Measurements from ENCODE around the gene C4orf50. TPM values are rescaled to one million over a fixed set of nuclear protein-coding genes. Genes with fewer than 3 reads are reported as not detected.

Gene C4orf50
- total RNA-seq, 1 donor from 2014 or later, result 0.09 TPM

GRCh38 chr4:5979981-5980380, 38.2 kb downstream of the C4orf50 start:
- H3K9me3 ChIP-seq, result peaks cover 9% of the 10 kb centered on the region
- peak in 1 of 2 donors; percentile 25 for ATAC-seq
- intact Hi-C loops (cut with DNase I), result no loop called here
- DNase-seq, result no peak
- no peak overlapping the region for H3K27ac ChIP-seq
- no peak overlapping the region for H3K4me3 ChIP-seq
- peaks cover 9% of the 10 kb centered on the region for H3K27me3 ChIP-seq (ENCODE audit: low read depth)
- TF ChIP-seq CTCF (IDR thresholded peaks at IDR 0.05), result peak; percentile 60
- no peaks in the 10 kb centered on the region for H3K4me1 ChIP-seq
- no peaks in the 10 kb centered on the region for H3K36me3 ChIP-seq

GRCh38 chr4:5976921-5977320, 41.3 kb downstream of the C4orf50 start:
- peaks cover 22% of the 10 kb centered on the region for H3K27me3 ChIP-seq (ENCODE audit: low read depth)
- H3K4me3 ChIP-seq, result no peak overlapping the region
- DNase-seq, result no peak
- no peak overlapping the region for H3K27ac ChIP-seq
- no peaks in the 10 kb centered on the region for H3K36me3 ChIP-seq
- no peak for ATAC-seq
- no peak for TF ChIP-seq CTCF (IDR thresholded peaks at IDR 0.05)
- no peaks in the 10 kb centered on the region for H3K4me1 ChIP-seq
- no peaks in the 10 kb centered on the region for H3K9me3 ChIP-seq
- intact Hi-C loops (cut with DNase I), result no loop called here

- Histone ChIP-seq H3K4me3 (no peak overlapping the region), H3K4me1 (no peaks in the 10 kb centered on the region), H3K27ac (no peak overlapping the region), H3K36me3 (no peaks in the 10 kb centered on the region), H3K9me3 (no peaks in the 10 kb centered on the region), H3K27me3 (ENCODE audit: low read depth) (peaks cover 22% of the 10 kb centered on the region)
- no peak for ATAC-seq
- DNase-seq, result no peak
- no peak for TF ChIP-seq CTCF (IDR thresholded peaks at IDR 0.05)
- intact Hi-C loops (cut with DNase I), result no loop called here
Observed at GRCh38 chr4:5976431-5976830, 41.8 kb downstream of the C4orf50 start.

- DNase-seq, result no peak
- no peak overlapping the region for H3K27ac ChIP-seq
- ATAC-seq, result no peak
- H3K4me1 ChIP-seq, result no peaks in the 10 kb centered on the region
- H3K9me3 ChIP-seq, result no peaks in the 10 kb centered on the region
- H3K27me3 ChIP-seq (ENCODE audit: low read depth), result peaks cover 28% of the 10 kb centered on the region
- no peak for TF ChIP-seq CTCF (IDR thresholded peaks at IDR 0.05)
- intact Hi-C loops (cut with DNase I), result no loop called here
- no peaks in the 10 kb centered on the region for H3K36me3 ChIP-seq
- H3K4me3 ChIP-seq, result no peak overlapping the region
Observed at GRCh38 chr4:5974321-5974720, 43.9 kb downstream of the C4orf50 start.

GRCh38 chr4:5973486-5974220, 44.6 kb downstream of the C4orf50 start:
- no peaks in the 10 kb centered on the region for H3K9me3 ChIP-seq
- H3K27me3 ChIP-seq (ENCODE audit: low read depth), result peaks cover 28% of the 10 kb centered on the region
- ATAC-seq, result no peak
- H3K4me1 ChIP-seq, result no peaks in the 10 kb centered on the region
- H3K27ac ChIP-seq, result no peak overlapping the region
- intact Hi-C loops (cut with DNase I), result no loop called here
- no peaks in the 10 kb centered on the region for H3K36me3 ChIP-seq
- no peak overlapping the region for H3K4me3 ChIP-seq
- TF ChIP-seq CTCF (IDR thresholded peaks at IDR 0.05), result no peak
- no peak for DNase-seq
